Measurements from ENCODE around the gene MT1M. TPM values are rescaled to one million over a fixed set of nuclear protein-coding genes. Genes with fewer than 3 reads are reported as not detected.

The MT1M gene
- total and polyA plus RNA-seq, 9 donors, result 0.66 to 23.2 (median 7.4) TPM

GRCh38 chr16:56615353-56615752 lies 17.1 kb upstream of the MT1M start:
- H3K9me3 ChIP-seq, result no peaks in the 10 kb centered on the region
- H3K27me3 ChIP-seq, result no peaks in the 10 kb centered on the region
- no peaks in the 10 kb centered on the region for H3K36me3 ChIP-seq
- no peak overlapping the region for H3K4me3 ChIP-seq
- no peak for DNase-seq
- TF ChIP-seq EP300 (IDR thresholded peaks at IDR 0.05) (no peak), CTCF (IDR thresholded peaks at IDR 0.05) (no peak), POLR2A (IDR thresholded peaks at IDR 0.05) (no peak)
- no peak overlapping the region for H3K27ac ChIP-seq
- 92 to 93% (median 93%) methylated on average over 3 of the region's 3 CpGs for WGBS, 3 donors
- peaks cover 11% of the 10 kb centered on the region for H3K4me1 ChIP-seq (ENCODE audit: insufficient read depth)
- intact Hi-C loops (cut with DNase I), result no loop called here

- TF ChIP-seq POLR2A (IDR thresholded peaks at IDR 0.05), result no peak
- no peak for TF ChIP-seq CTCF (IDR thresholded peaks at IDR 0.05)
- no peak for TF ChIP-seq EP300 (IDR thresholded peaks at IDR 0.05)
- Histone ChIP-seq H3K4me3 (peak overlapping the region; percentile 7), H3K9me3 (no peaks in the 10 kb centered on the region), H3K36me3 (no peaks in the 10 kb centered on the region), H3K27ac (no peak overlapping the region), H3K27me3 (no peaks in the 10 kb centered on the region), H3K4me1 (ENCODE audit: insufficient read depth) (peaks cover 2% of the 10 kb centered on the region)
- intact Hi-C loops (cut with DNase I), result no loop called here
- WGBS, 3 donors, result 53 to 59% (median 58%) methylated on average over 23 of the region's 23 CpGs
- DNase-seq, result no peak
Measured at GRCh38 chr16:56616608-56617211, 15.7 kb upstream of the MT1M start.

- Histone ChIP-seq H3K36me3 (no peaks in the 10 kb centered on the region), H3K4me3 (peak overlapping the region; percentile 7), H3K27ac (no peak overlapping the region), H3K27me3 (no peaks in the 10 kb centered on the region), H3K9me3 (no peaks in the 10 kb centered on the region), H3K4me1 (ENCODE audit: insufficient read depth) (peaks cover 2% of the 10 kb centered on the region)
- TF ChIP-seq POLR2A (IDR thresholded peaks at IDR 0.05), result no peak
- TF ChIP-seq CTCF (IDR thresholded peaks at IDR 0.05), result no peak
- TF ChIP-seq EP300 (IDR thresholded peaks at IDR 0.05), result no peak
- peak; percentile 70 to 85 (median 76) for DNase-seq
- intact Hi-C loops (cut with DNase I), result no loop called here
- 2 to 3% (median 2%) methylated on average over 38 to 40 of the region's 41 CpGs for WGBS, 3 donors
Measured at GRCh38 chr16:56617212-56618085, 15.0 kb upstream of the MT1M start.

- 69 to 78% (median 77%) methylated on average over 6 of the region's 6 CpGs for WGBS, 3 donors
- H3K9me3 ChIP-seq, result no peaks in the 10 kb centered on the region
- no peak overlapping the region for H3K27ac ChIP-seq
- intact Hi-C loops (cut with DNase I), result no loop called here
- no peaks in the 10 kb centered on the region for H3K36me3 ChIP-seq
- H3K27me3 ChIP-seq, result no peaks in the 10 kb centered on the region
- no peak for DNase-seq
- no peak overlapping the region for H3K4me3 ChIP-seq
- peaks cover 2% of the 10 kb centered on the region for H3K4me1 ChIP-seq (ENCODE audit: insufficient read depth)
- no peak for TF ChIP-seq EP300 (IDR thresholded peaks at IDR 0.05)
- no peak for TF ChIP-seq CTCF (IDR thresholded peaks at IDR 0.05)
- no peak for TF ChIP-seq POLR2A (IDR thresholded peaks at IDR 0.05)
Measured at GRCh38 chr16:56618138-56618537, 14.3 kb upstream of the MT1M start.
